ENCODE results near the gene CNTD1.

Gene CNTD1

GRCh38 chr17:42778570-42778969 lies 20.1 kb upstream of the CNTD1 start (continued):
- no peak for TF ChIP-seq PRDM10 (tag by site-specific recombination; IDR thresholded peaks at IDR 0.05)
- no peak for TF ChIP-seq BCL6B (tag by site-specific recombination; IDR thresholded peaks at IDR 0.05)

- Histone ChIP-seq H3K4me1 (ENCODE audit: control insufficient read depth, insufficient read depth, low read length) (peaks cover 5% of the 10 kb centered on the region; the same call in 1 of the 2 replicates), H3K27ac (ENCODE audit: extremely low read depth, low read depth, low read length) (no peak overlapping the region), H3K36me3 (ENCODE audit: control insufficient read depth in 2 of 2, insufficient read depth in 1 of 2, low read length in 2 of 2) (peaks cover 32 to 66% of the 10 kb centered on the region in 2 experiments), H3K9me3 (ENCODE audit: control insufficient read depth, insufficient read depth, low read depth, low read length) (no peaks in the 10 kb centered on the region), H3K4me3 (ENCODE audit: low read depth, low read length) (no peak overlapping the region)
- POLR2A ChIA-PET = interaction anchor here (0.5 to 2.6 kb wide), 2 partner anchors 18 to 205 kb away, joined by 7 to 13 read pairs; partner anchors contain the start of genes CNTD1 and COA3
- TF ChIP-seq ZNF398 (tag by site-specific recombination; IDR thresholded peaks at IDR 0.05) = no peak
- no peak for TF ChIP-seq ZNF530 (tag by site-specific recombination; IDR thresholded peaks at IDR 0.05; ENCODE audit: low read depth)
- TF ChIP-seq CTCF (tag by site-specific recombination; IDR thresholded peaks at IDR 0.05) = no peak
- no peak for TF ChIP-seq ZNF677 (tag by site-specific recombination; IDR thresholded peaks at IDR 0.05)
- TF ChIP-seq ZNF549 (tag by site-specific recombination; IDR thresholded peaks at IDR 0.05) = no peak
- no peak for TF ChIP-seq ZNF114 (tag by site-specific recombination; IDR thresholded peaks at IDR 0.05)
- TF ChIP-seq ZNF658 (tag by site-specific recombination; IDR thresholded peaks at IDR 0.05) = no peak
- peak; percentile 30 for TF ChIP-seq EGR2 (tag by site-specific recombination; IDR thresholded peaks at IDR 0.05; ENCODE audit: low read depth)
- CTCF ChIA-PET = interaction anchor here (0.9 to 3.6 kb wide), 3 partner anchors 16 to 45 kb away, joined by 3 to 16 read pairs (median 3); no protein-coding TSS in a partner anchor
Observed at GRCh38 chr17:42779304-42779935, 19.2 kb upstream of the CNTD1 start.

- Histone ChIP-seq H3K4me3 (ENCODE audit: low read depth, low read length) (peak within 1 kb of the TSS; percentile 45), H3K27ac (ENCODE audit: extremely low read depth, low read depth, low read length) (peak within 1 kb of the TSS; percentile 11; the same call in 1 of the 2 replicates), H3K36me3 (ENCODE audit: control insufficient read depth in 2 of 2, insufficient read depth in 1 of 2, low read length in 2 of 2) (peaks cover 28 to 58% of the 10 kb centered on the region in 2 experiments), H3K9me3 (ENCODE audit: control insufficient read depth, insufficient read depth, low read depth, low read length) (no peaks in the 10 kb centered on the region), H3K4me1 (ENCODE audit: control insufficient read depth, insufficient read depth, low read length) (peaks cover 5% of the 10 kb centered on the region; the same call in 1 of the 2 replicates)
- ChIA-PET POLR2A (interaction anchor here (0.9 to 2.6 kb wide), 8 partner anchors 12 to 213 kb away, joined by 3 to 13 read pairs (median 4); partner anchors contain the start of genes BECN1, CNTD1, COA3 and RETREG3), CTCF (interaction anchor here (0.6 to 3.6 kb wide), 7 partner anchors 8 to 502 kb away, joined by 3 to 16 read pairs (median 3); partner anchors contain the start of gene VPS25)
- TF ChIP-seq ZNF645 (tag by site-specific recombination; IDR thresholded peaks at IDR 0.05) = no peak
- TF ChIP-seq ATF2 (tag by site-specific recombination; IDR thresholded peaks at IDR 0.05; ENCODE audit: low read depth) = no peak
- 0 out of 2 replicates have a peak, but pooled peaks have one; percentile 17 for TF ChIP-seq SP2 (tag by site-specific recombination; IDR thresholded peaks at IDR 0.05)
- 0 out of 2 replicates have a peak, but pooled peaks have one; percentile 24 for TF ChIP-seq GLIS1 (tag by site-specific recombination; IDR thresholded peaks at IDR 0.05)
Observed at GRCh38 chr17:42779936-42780850, 18.5 kb upstream of the CNTD1 start, which contains the start of gene WNK4. TSS of gene WNK4 (plus strand) at chr17:42780610. CDS start at chr17:42780699, 89 bp downstream.
